GM12874 (cell line): ENCODE data around the gene ZNF554.

Experiments
- TF ChIP-seq, protein P1 (sequence below): IDR thresholded peaks from 2 replicates; pipeline ENCODE4 v1.5.1; 2011; ENCODE audit warnings: low read depth, mild to moderate bottlenecking, control low read depth, low read length, moderate library complexity; ENCODE audit not compliant: insufficient read depth

The ZNF554 gene

DNA sequence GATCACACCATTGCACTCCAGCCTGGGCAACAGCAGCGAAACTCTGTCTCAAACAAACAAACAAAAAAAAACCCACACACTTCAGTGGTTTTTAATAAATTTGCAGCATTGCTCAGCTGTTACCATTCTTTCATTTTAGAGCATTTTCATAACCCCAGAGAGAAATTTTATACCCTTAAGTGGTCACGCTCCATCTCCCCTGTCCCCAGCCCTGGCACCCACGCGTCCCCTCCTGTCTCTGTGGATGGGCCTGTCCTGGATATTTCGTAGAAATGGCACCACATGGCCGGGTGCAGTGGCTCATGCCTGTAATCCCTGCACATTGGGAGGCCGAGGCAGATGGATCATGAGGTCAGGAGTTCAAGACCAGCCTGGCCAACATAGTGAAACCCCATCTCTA is 26.5 kb upstream of the ZNF554 start:
- TF ChIP-seq, protein P1, sequence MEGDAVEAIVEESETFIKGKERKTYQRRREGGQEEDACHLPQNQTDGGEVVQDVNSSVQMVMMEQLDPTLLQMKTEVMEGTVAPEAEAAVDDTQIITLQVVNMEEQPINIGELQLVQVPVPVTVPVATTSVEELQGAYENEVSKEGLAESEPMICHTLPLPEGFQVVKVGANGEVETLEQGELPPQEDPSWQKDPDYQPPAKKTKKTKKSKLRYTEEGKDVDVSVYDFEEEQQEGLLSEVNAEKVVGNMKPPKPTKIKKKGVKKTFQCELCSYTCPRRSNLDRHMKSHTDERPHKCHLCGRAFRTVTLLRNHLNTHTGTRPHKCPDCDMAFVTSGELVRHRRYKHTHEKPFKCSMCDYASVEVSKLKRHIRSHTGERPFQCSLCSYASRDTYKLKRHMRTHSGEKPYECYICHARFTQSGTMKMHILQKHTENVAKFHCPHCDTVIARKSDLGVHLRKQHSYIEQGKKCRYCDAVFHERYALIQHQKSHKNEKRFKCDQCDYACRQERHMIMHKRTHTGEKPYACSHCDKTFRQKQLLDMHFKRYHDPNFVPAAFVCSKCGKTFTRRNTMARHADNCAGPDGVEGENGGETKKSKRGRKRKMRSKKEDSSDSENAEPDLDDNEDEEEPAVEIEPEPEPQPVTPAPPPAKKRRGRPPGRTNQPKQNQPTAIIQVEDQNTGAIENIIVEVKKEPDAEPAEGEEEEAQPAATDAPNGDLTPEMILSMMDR, result no peak

DNA sequence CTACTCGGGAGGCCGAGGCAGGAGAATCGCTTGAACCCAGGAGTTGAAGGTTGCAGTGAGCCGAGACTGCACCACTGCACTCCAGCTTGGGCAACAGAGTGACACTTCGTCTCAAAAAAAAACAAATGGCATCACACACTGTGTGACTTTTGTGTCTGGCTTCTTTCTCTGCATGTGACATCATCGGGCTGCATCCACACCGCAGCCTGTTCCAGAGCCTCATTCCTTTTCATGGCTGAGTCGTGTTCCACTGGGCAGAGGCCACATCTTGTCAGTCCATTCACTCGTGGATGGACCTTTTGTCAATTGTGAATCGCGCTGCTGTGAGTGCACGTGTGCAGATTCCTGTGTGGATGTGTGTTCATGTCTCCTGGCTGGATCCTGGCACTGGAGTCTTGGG is 26.1 kb upstream of the ZNF554 start:
- TF ChIP-seq, protein P1, result no peak

DNA sequence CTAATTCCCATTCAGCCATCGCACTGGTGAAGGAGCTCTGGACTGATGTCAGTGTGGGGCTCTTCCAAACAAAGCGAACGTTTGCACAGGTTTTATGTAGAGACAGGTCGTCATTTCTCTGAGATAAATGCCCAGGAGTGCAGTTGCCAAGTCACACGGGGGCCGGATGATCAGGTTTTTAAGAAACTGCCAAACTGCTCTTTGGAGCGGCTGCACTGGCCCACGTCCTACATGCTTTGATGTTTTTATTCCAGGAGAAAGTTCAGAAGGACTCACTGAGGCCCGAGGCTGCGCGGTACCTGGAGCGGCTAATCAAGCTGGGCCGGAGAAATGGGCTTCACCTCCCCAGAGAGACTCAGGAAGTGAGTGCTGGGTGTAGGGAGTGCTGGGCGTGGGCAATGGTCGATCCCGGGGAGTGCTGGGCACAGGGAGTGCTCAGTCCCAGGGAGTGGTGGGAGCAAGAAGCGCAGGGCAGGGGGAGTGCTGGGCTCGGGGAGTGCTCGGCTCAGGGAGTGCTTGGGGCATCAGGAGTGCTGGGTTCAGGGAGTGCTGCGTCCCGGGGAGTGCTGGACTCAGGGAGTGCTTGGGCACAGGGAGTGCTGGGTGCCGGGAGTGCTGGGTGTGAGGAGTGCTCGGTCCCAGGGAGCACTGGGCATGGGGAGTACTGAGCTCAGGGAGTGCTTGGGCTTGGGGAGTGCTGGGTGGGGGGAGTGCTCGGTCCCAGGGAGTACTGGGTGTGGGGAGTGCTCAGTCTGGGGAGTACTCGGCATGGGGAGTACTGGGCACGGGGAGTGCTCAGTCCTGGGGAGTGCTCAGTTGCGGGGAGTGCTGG is 23.6 kb upstream of the ZNF554 start:
- TF ChIP-seq, protein P1, result no peak

DNA sequence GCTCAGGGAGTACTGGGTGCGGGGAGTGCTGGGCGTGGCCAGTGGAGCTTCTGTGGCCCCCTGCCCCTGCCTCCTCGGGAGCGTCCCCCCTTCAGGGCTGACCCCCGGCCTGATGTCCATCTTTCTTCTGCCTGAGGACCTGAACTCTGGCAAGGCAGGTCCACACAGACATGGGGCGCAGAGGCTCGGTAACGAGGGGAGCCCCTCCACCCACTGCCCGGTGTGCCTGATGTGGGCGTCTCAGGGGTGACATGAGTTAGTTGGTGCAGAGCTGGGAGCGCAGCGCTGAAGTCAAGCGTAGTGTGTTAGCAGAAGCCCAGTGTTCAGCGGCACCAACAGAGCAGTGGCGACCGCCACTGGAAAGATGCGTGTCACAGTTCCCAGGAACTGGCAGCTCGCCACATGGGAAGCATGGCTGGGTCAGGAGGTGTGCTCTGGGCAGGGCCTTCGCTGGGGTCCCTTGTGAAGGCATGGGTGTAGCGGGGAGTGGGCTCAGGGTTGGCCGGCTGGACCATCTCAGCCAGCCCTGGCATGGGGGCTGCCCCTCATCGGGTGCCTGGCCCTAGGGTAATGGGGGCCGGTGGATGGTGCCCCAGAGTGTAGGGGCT is 22.9 kb upstream of the ZNF554 start:
- TF ChIP-seq, protein P1, result no peak

DNA sequence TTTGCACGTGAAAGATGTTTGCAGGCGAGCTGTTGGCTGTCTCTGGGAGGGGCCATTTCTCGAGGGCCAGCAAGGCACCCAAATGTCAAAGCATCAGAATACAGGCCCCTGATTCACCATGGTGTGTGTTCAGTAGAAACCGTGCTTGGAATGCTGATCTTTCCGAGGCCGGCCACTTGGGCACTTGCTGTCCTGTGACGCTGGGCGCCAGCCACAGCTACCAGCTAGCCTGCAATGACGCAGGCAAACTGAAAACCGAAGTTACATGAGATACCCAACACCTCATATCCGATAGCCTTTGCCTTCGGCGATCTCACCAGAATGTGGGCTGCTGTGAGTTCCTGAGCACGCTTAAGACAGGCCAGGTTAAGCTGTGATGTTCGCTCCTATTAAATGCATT is 22.4 kb upstream of the ZNF554 start:
- TF ChIP-seq, protein P1, result no peak

DNA sequence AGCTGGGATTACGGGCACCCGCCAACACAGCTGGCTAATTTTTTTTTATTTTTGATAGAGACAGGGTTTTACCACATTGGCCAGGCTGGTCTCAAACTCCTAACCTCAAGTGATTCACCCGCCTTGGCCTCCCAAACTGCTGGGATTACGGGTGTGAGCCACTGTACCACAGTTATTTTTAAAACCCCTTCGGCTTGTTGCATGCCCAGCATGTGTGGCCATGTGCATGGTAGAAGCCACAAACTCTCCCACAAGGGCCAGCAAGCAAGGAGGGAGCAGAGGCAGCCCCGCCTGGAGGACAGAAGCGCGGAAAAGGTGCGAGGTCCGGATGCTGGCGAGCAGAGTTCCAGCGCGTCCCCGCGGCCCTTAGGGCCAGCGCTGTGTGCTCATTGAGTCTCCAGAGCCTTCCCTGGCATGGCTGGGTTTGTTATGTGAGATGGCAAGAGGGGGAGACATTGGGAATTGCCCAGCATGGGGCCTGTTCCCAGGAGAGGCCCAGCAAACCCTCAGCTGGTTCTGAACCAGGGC is 21.4 kb upstream of the ZNF554 start:
- TF ChIP-seq, protein P1, result no peak

DNA sequence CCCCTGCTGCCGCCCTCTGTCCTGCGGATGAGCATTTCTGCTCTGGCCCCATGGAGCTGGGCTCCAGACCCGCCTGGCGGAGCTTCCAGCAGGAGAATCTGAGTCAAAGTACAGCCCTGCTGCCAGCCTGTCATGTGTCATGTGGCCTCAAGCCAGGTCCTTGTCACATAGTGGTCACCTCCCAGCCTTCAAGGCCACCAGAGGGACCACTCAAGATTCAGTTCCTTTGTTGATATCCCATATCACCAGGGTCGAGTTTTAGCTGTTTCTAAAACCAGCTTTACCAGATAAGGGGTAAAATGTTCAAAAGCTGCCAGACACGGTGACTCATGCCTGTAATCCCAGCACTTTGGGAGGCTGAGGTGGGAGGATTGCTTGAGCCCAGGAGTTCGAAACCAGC is 20.9 kb upstream of the ZNF554 start:
- TF ChIP-seq, protein P1, result no peak
